CD14-positive monocyte (primary cell): ENCODE results near the gene TBC1D22A. TPM values are rescaled to one million over a fixed set of nuclear protein-coding genes. Genes with fewer than 3 reads are reported as not detected.

Experiments
- DNase-seq, 3 donors: peaks; one replicate each; pipeline ENCODE4 v3.0.0-alpha.2; 2011 to 2022
- H2AFZ ChIP-seq: 2 replicates; pipeline ENCODE4 v1.6.0; 2012; ENCODE audit warnings: mild to moderate bottlenecking, low read depth, low read length, inconsistent platforms; ENCODE audit not compliant: insufficient read depth, poor library complexity, severe bottlenecking
- H3K27ac ChIP-seq, 2 donors: 1 replicate in 1 of 2; 2 replicates in 1 of 2; pipeline ENCODE4 v1.5.1; 2012 to 2013; ENCODE audit warnings: low read length in 2 of 2, control low read depth in 1 of 2, inconsistent platforms in 1 of 2, low read depth in 1 of 2, mild to moderate bottlenecking in 1 of 2
- H3K27me3 ChIP-seq, 2 donors: one replicate each; pipeline versions ENCODE4 v1.6.0 to v1.6.1; 2011 to 2013; ENCODE audit warnings: low read length in 2 of 2; ENCODE audit not compliant: control insufficient read depth in 2 of 2, insufficient read depth in 2 of 2
- H3K36me3 ChIP-seq, 2 donors: replicated peaks in 1 of 2; 1 replicate in 1 of 2; 2 replicates in 1 of 2; pipeline versions ENCODE4 v1.5.1 to v1.6.1; 2012 to 2013; ENCODE audit warnings: low read length in 2 of 2, control low read depth in 1 of 2, inconsistent platforms in 1 of 2, mild to moderate bottlenecking in 1 of 2; ENCODE audit not compliant: insufficient read depth in 2 of 2, control insufficient read depth in 1 of 2
- H3K4me1 ChIP-seq, 2 donors: 1 replicate in 1 of 2; 2 replicates in 1 of 2; pipeline versions ENCODE4 v1.5.1 to v1.6.1; 2012 to 2013; ENCODE audit warnings: low read length in 2 of 2, control low read depth in 1 of 2, inconsistent platforms in 1 of 2, mild to moderate bottlenecking in 1 of 2, moderate library complexity in 1 of 2; ENCODE audit not compliant: insufficient read depth in 2 of 2, control insufficient read depth in 1 of 2
- H3K4me2 ChIP-seq: replicated peaks from 2 replicates; pipeline ENCODE3; 2012; ENCODE audit warnings: low read length, moderate library complexity, mild to moderate bottlenecking; ENCODE audit not compliant: poor library complexity, severe bottlenecking; ENCODE audit errors: extremely low read depth
- H3K4me3 ChIP-seq, 3 experiments: fragments of 200-600 bp in 1 of 3; sonication (generic) in 1 of 3; replicated peaks in 1 of 3; 1 replicate in 2 of 3; 2 replicates in 1 of 3; pipeline ENCODE4 v1.5.1; 2011 to 2013; ENCODE audit warnings: low read length in 3 of 3, mild to moderate bottlenecking in 3 of 3, control low read depth in 2 of 3, low read depth in 2 of 3, inconsistent platforms in 1 of 3, moderate library complexity in 1 of 3
- H3K79me2 ChIP-seq: 2 replicates; pipeline ENCODE4 v1.6.0; 2012; ENCODE audit warnings: mild to moderate bottlenecking, control low read depth, inconsistent platforms, low read length, moderate library complexity; ENCODE audit not compliant: insufficient read depth
- H3K9ac ChIP-seq: 2 replicates; pipeline ENCODE4 v1.6.0; 2017; ENCODE audit warnings: low read length, mild to moderate bottlenecking; ENCODE audit not compliant: insufficient read depth, poor library complexity, severe bottlenecking
- H3K9me3 ChIP-seq, 2 donors: replicated peaks in 1 of 2; 1 replicate in 1 of 2; 2 replicates in 1 of 2; pipeline versions ENCODE4 v1.5.1 to v1.6.1; 2012 to 2013; ENCODE audit warnings: low read length in 2 of 2, control low read depth in 1 of 2; ENCODE audit not compliant: control insufficient read depth in 1 of 2, insufficient read depth in 1 of 2
- H4K20me1 ChIP-seq: 2 replicates; pipeline ENCODE4 v1.6.0; 2012; ENCODE audit warnings: mild to moderate bottlenecking, low read length, control low read depth, moderate library complexity; ENCODE audit not compliant: insufficient read depth
- H3K27ac Mint-ChIP-seq, 7 donors: one replicate each; pipeline ENCODE4 v1.8.0; 2020; ENCODE audit warnings: mild to moderate bottlenecking in 7 of 7, mixed read lengths in 7 of 7, moderate library complexity in 6 of 7, inconsistent platforms in 2 of 7
- H3K27me3 Mint-ChIP-seq, 3 donors: one replicate each; pipeline ENCODE4 v1.8.0; 2021 to 2022; ENCODE audit warnings: low read depth in 3 of 3, mild to moderate bottlenecking in 3 of 3, mixed read lengths in 3 of 3, moderate library complexity in 3 of 3, inconsistent platforms in 1 of 3
- H3K36me3 Mint-ChIP-seq, 2 donors: one replicate each; pipeline ENCODE4 v1.8.0; 2020; ENCODE audit warnings: mixed read lengths in 2 of 2, inconsistent platforms in 1 of 2, mild to moderate bottlenecking in 1 of 2
- H3K4me1 Mint-ChIP-seq: one replicate; pipeline ENCODE4 v1.8.0; 2020; ENCODE audit warnings: mild to moderate bottlenecking, mixed read lengths
- H3K4me3 Mint-ChIP-seq, 2 donors: one replicate each; pipeline ENCODE4 v1.8.0; 2020; ENCODE audit warnings: mild to moderate bottlenecking in 2 of 2, mixed read lengths in 2 of 2, moderate library complexity in 1 of 2
- H3K9me3 Mint-ChIP-seq, 7 donors: one replicate each; pipeline ENCODE4 v1.8.0; 2020 to 2022; ENCODE audit warnings: mixed read lengths in 7 of 7, mild to moderate bottlenecking in 6 of 7, moderate library complexity in 6 of 7, inconsistent platforms in 2 of 7
- CTCF ChIP-seq: fragments of 200-600 bp; IDR thresholded peaks from one replicate; pipeline ENCODE4 v1.8.0; 2022; ENCODE audit warnings: antibody characterized with exemption, mild to moderate bottlenecking
- WGBS: methylation state at CpG from one replicate; pipeline ENCODE4 v1.1.5; 2013; ENCODE audit warnings: missing lambda C conversion rate; ENCODE audit not compliant: insufficient coverage; 5-methylcytosine and 5-hydroxymethylcytosine counted together
- intact Hi-C, 2 donors: fragments of 100-400 bp; cut with micrococcal nuclease; formaldehyde crosslinking; loops; one replicate each; pipeline versions ENCODE4 v1.15.0 to v1.15.1; 2023
- polyA plus RNA-seq, 3 donors: library from polyadenylated mRNA; depleted of rRNA in 1 of 3; unstranded in 2 of 3; stranded (reverse) in 1 of 3; fragments of 300-500 nt in 2 of 3; fragments of >200 nt in 1 of 3; fragmentation: Illumina TruSeq in 2 of 3; gene quantifications; 1 replicate in 2 of 3; 2 replicates in 1 of 3; pipeline ENCODE4 v1.2.3, GENCODE V29; 2012 to 2021

Gene TBC1D22A
- polyA plus RNA-seq, 3 donors, result 25.9 to 36.2 (median 29.5) TPM

DNA sequence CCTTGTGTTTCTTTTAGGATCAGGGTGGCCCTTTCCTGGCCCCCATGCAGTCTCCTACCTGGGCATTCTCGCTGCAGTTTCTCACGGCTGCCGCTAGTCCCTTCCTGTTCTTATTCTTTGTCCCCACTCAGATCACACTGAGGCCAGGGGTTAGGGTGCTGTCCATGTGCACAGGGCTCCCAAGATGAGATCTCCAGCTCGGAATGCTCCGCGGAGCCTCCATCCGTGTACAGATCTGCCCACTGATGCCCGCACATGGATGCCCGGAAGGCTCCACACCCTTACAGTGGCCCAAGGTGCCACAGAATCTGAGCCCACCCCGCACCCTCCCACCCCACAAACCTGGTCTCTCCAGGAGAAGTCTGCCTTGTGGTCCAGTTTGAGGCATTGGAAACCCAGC lies 457.3 kb downstream of the TBC1D22A start:
- no peaks in the 10 kb centered on the region for H3K27me3 ChIP-seq
- H4K20me1 ChIP-seq, result no peaks in the 10 kb centered on the region
- Mint-ChIP-seq H3K27ac (no peak overlapping the region), H3K9me3 (peaks cover 0 to 3% (median 0%) of the 10 kb centered on the region in 7 donors), H3K36me3 (no peaks in the 10 kb centered on the region), H3K4me3 (no peak overlapping the region), H3K27me3 (peaks cover 0 to 3% (median 3%) of the 10 kb centered on the region in 3 donors), H3K4me1 (no peaks in the 10 kb centered on the region)
- DNase-seq, result no peak
- intact Hi-C loops, result no loop called here
- peaks cover 0 to 5% of the 10 kb centered on the region in 2 donors for H3K9me3 ChIP-seq
- no peaks in the 10 kb centered on the region for H3K36me3 ChIP-seq
- H3K27ac ChIP-seq, result no peak overlapping the region
- no peak overlapping the region for H3K4me2 ChIP-seq
- no peak overlapping the region for H3K9ac ChIP-seq
- no peak overlapping the region for H2AFZ ChIP-seq
- no peaks in the 10 kb centered on the region for H3K4me1 ChIP-seq
- TF ChIP-seq CTCF, result no peak
- H3K4me3 ChIP-seq, result no peak overlapping the region
- H3K79me2 ChIP-seq, result no peaks in the 10 kb centered on the region
- 95% methylated on average over 8 of the region's 10 CpGs for WGBS

DNA sequence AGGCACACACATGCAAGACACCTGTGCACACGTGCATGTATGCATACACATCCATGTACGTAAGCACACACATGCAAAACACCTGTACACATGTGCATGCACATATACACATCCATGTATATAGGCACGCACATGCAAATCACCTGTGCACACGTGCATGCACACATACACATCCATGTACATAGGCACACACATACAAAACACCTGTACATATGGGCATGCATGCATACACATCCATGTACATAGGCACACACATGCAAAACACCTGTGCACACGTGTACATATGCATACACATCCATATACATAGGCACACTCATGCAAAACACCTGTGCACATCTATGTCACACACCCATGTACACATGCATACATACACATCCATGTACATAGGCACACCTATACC lies 458.3 kb downstream of the TBC1D22A start:
- no peaks in the 10 kb centered on the region for H3K4me1 Mint-ChIP-seq

More for the DNA sequence above, 458.3 kb downstream of the TBC1D22A start:
- H3K4me3 ChIP-seq, result no peak overlapping the region
- Mint-ChIP-seq H3K27me3 (peaks cover 0 to 6% (median 3%) of the 10 kb centered on the region in 3 donors), H3K27ac (no peak overlapping the region), H3K9me3 (peaks cover 0 to 3% (median 2%) of the 10 kb centered on the region in 7 donors), H3K4me3 (no peak overlapping the region), H3K36me3 (no peaks in the 10 kb centered on the region)
- no peak for TF ChIP-seq CTCF
- H3K27ac ChIP-seq, result no peak overlapping the region
- no peak overlapping the region for H2AFZ ChIP-seq
- H3K79me2 ChIP-seq, result no peaks in the 10 kb centered on the region
- H3K4me1 ChIP-seq, result no peaks in the 10 kb centered on the region
- DNase-seq, result no peak
- intact Hi-C loops, result no loop called here
- H3K9ac ChIP-seq, result no peak overlapping the region
- no peak overlapping the region for H3K4me2 ChIP-seq
- WGBS, result 88% methylated on average over 5 of the region's 5 CpGs
- no peaks in the 10 kb centered on the region for H3K27me3 ChIP-seq
- peaks cover 0 to 5% of the 10 kb centered on the region in 2 donors for H3K9me3 ChIP-seq
- H3K36me3 ChIP-seq, result no peaks in the 10 kb centered on the region
- H4K20me1 ChIP-seq, result no peaks in the 10 kb centered on the region
